HepG2 (cell line): ENCODE data around the gene PSMB8. TPM values are rescaled to one million over a fixed set of nuclear protein-coding genes. Genes with fewer than 3 reads are reported as not detected.
A peak's percentile ranks its signal among the peaks of the same experiment; 100 is the strongest.

Experiments used
- ATF5 ChIP-seq: sonication (generic); formaldehyde crosslinking; IDR thresholded peaks from 2 replicates; pipeline ENCODE4 v1.4.0; 2020; ENCODE audit warnings: mild to moderate bottlenecking, low read depth, missing genetic modification reagents
- ELF3 ChIP-seq: IDR thresholded peaks from 2 replicates; pipeline ENCODE4 v1.6.1; 2016; ENCODE audit warnings: missing genetic modification reagents, missing compliant biosample characterization
- GATA4 ChIP-seq: sonication (generic); IDR thresholded peaks from 2 replicates; pipeline ENCODE4 v1.6.1; 2016; ENCODE audit warnings: antibody characterized with exemption, low read depth, borderline replicate concordance
- IRF1 ChIP-seq: sonication (generic); formaldehyde crosslinking; IDR thresholded peaks from 2 replicates; pipeline ENCODE4 v1.4.0; 2020; ENCODE audit warnings: low read depth, mild to moderate bottlenecking, missing genetic modification reagents
- KLF9 ChIP-seq: IDR thresholded peaks from 2 replicates; pipeline ENCODE4 v1.6.1; 2016; ENCODE audit warnings: low read depth
- MBNL3 ChIP-seq: fragments of 250-450 bp; sonication (Bioruptor Pico); conservative IDR thresholded peaks from 2 replicates; pipeline ENCODE4 v1.8.0; 2022; ENCODE audit warnings: mild to moderate bottlenecking, inconsistent platforms
- MED13 ChIP-seq: sonication (generic); formaldehyde crosslinking; IDR thresholded peaks from 2 replicates; pipeline ENCODE4 v1.5.0; 2020; ENCODE audit warnings: missing genetic modification reagents
- MTF2 ChIP-seq: sonication (generic); formaldehyde crosslinking; IDR thresholded peaks from 2 replicates; pipeline ENCODE4 v1.5.0; 2020; ENCODE audit warnings: missing genetic modification reagents, borderline replicate concordance
- MXD3 ChIP-seq: IDR thresholded peaks from 2 replicates; pipeline ENCODE4 v1.6.1; 2016; ENCODE audit warnings: mild to moderate bottlenecking, missing biosample characterization, missing genetic modification reagents
- NFRKB ChIP-seq: fragments of 450-650 bp; IDR thresholded peaks from 2 replicates; pipeline ENCODE4 v1.6.1; 2017
- PAF1 ChIP-seq: IDR thresholded peaks from 2 replicates; pipeline ENCODE4 v1.6.1; 2016; ENCODE audit warnings: missing genetic modification reagents, missing compliant biosample characterization
- PRDM15 ChIP-seq: sonication (generic); formaldehyde crosslinking; IDR thresholded peaks from 2 replicates; pipeline ENCODE4 v1.4.0; 2020; ENCODE audit warnings: missing genetic modification reagents
- PREB ChIP-seq: sonication (generic); formaldehyde crosslinking; IDR thresholded peaks from 2 replicates; pipeline ENCODE4 v1.4.0; 2020; ENCODE audit warnings: missing genetic modification reagents
- RBFOX2 ChIP-seq: fragments of 200-400 bp; formaldehyde crosslinking; IDR thresholded peaks from 2 replicates; pipeline ENCODE4 v1.6.1; 2017; ENCODE audit warnings: low read depth, mild to moderate bottlenecking, low read length
- SMAD3 ChIP-seq: sonication (generic); formaldehyde crosslinking; IDR thresholded peaks from 2 replicates; pipeline ENCODE4 v1.4.0; 2020; ENCODE audit warnings: missing genetic modification reagents
- SMYD3 ChIP-seq: sonication (generic); formaldehyde crosslinking; IDR thresholded peaks from 2 replicates; pipeline ENCODE4 v1.8.1; 2023; ENCODE audit warnings: mild to moderate bottlenecking, missing genetic modification reagents
- SP5 ChIP-seq: IDR thresholded peaks from 2 replicates; pipeline ENCODE4 v1.6.1; 2016; ENCODE audit warnings: low read depth, borderline replicate concordance
- ZBTB1 ChIP-seq: sonication (generic); formaldehyde crosslinking; IDR thresholded peaks from 2 replicates; pipeline ENCODE4 v1.4.0; 2020; ENCODE audit warnings: missing genetic modification reagents, borderline replicate concordance
- ZNF20 ChIP-seq: sonication (generic); formaldehyde crosslinking; IDR thresholded peaks from 2 replicates; pipeline ENCODE4 v1.4.0; 2020; ENCODE audit warnings: mild to moderate bottlenecking, moderate library complexity, missing genetic modification reagents
- ZNF335 ChIP-seq: sonication (generic); formaldehyde crosslinking; IDR thresholded peaks from 2 replicates; pipeline ENCODE4 v1.4.0; 2020; ENCODE audit warnings: missing genetic modification reagents
- ZNF552 ChIP-seq: sonication (generic); formaldehyde crosslinking; IDR thresholded peaks from 2 replicates; pipeline ENCODE4 v1.9.0; 2022; ENCODE audit warnings: missing genetic modification reagents, mild to moderate bottlenecking, borderline replicate concordance
- ZNF598 ChIP-seq: sonication (generic); formaldehyde crosslinking; IDR thresholded peaks from 2 replicates; pipeline ENCODE4 v1.5.1; 2020; ENCODE audit warnings: mild to moderate bottlenecking, missing genetic modification reagents, borderline replicate concordance
- ZNF720 ChIP-seq: sonication (generic); formaldehyde crosslinking; IDR thresholded peaks from 2 replicates; pipeline ENCODE4 v1.4.0; 2020; ENCODE audit warnings: missing genetic modification reagents
- ZNF737 ChIP-seq: sonication (generic); formaldehyde crosslinking; IDR thresholded peaks from 2 replicates; pipeline ENCODE4 v1.5.0; 2020; ENCODE audit warnings: missing genetic modification reagents, mild to moderate bottlenecking, borderline replicate concordance
- polyA plus RNA-seq, 8 experiments: library from polyadenylated mRNA; depleted of rRNA in 3 of 8; stranded (reverse) in 7 of 8; unstranded in 1 of 8; fragments of >200 nt; fragmentation: Illumina TruSeq in 4 of 8; extraction: Trizol in 4 of 8; gene quantifications; 2 replicates each; pipeline versions ENCODE4 v1.2.1 to v1.2.3, GENCODE V29; 2011 to 2016; ENCODE audit warnings: low read depth in 4 of 8, missing spikeins in 1 of 8, mixed read lengths in 1 of 8; ENCODE audit not compliant: insufficient read depth in 1 of 8
- total RNA-seq, 5 experiments: library from RNA; depleted of rRNA; stranded (reverse); fragments of >200 nt; fragmentation: Illumina TruSeq; extraction: Trizol; gene quantifications; 2 replicates each; pipeline ENCODE4 v1.2.3, GENCODE V29; 2016; ENCODE audit warnings: low read depth in 1 of 5

Gene PSMB8
- total and polyA plus RNA-seq, 2 of the 13 experiments (the other 11 are each of a cell fraction or from before 2014, with no cell fraction given): 30.7 to 64.7 TPM

- peak; percentile 76; the same call in 1 of the 2 replicates for TF ChIP-seq PRDM15 (CRISPR knock-in tag)
- TF ChIP-seq ZNF598 (CRISPR knock-in tag): peak; percentile 52; the same call in 1 of the 2 replicates
- TF ChIP-seq ZNF737 (CRISPR knock-in tag): no peak
- TF ChIP-seq KLF9 (CRISPR knock-in tag): peak; percentile 93
- TF ChIP-seq SP5 (CRISPR knock-in tag): peak; percentile 89
- peak; percentile 55; the same call in 1 of the 2 replicates for TF ChIP-seq MXD3 (CRISPR knock-in tag)
- TF ChIP-seq ELF3 (CRISPR knock-in tag): peak; percentile 60
- peak; percentile 47; the same call in 1 of the 2 replicates for TF ChIP-seq ZNF335 (CRISPR knock-in tag)
- TF ChIP-seq SMYD3: peak; percentile 39; the same call in 1 of the 2 replicates
- no peak for TF ChIP-seq ZBTB1 (CRISPR knock-in tag)
- TF ChIP-seq PREB: no peak
- no peak; the same call in 1 of the 2 replicates for TF ChIP-seq ZNF552 (CRISPR knock-in tag)
- TF ChIP-seq ZNF20: no peak
- no peak for TF ChIP-seq ZNF720 (CRISPR knock-in tag)
- TF ChIP-seq IRF1 (CRISPR knock-in tag): peak; percentile 100
- TF ChIP-seq GATA4: 0 out of 2 replicates have a peak, but pooled peaks have one; percentile 53
- TF ChIP-seq MBNL3 (CRISPR knock-in tag): no peak
- TF ChIP-seq SMAD3: no peak; the same call in none of the 2 replicates
- TF ChIP-seq RBFOX2: peak; percentile 79
- TF ChIP-seq ATF5: no peak
- peak; percentile 73 for TF ChIP-seq MED13 (CRISPR knock-in tag)
- TF ChIP-seq NFRKB: no peak
- TF ChIP-seq MTF2 (CRISPR knock-in tag): no peak; the same call in 1 of the 2 replicates
- no peak for TF ChIP-seq PAF1 (CRISPR knock-in tag)
These were observed 9.9 kb upstream of the PSMB8 start, which contains the start of the genes PSMB9 and TAP1 (continued) for GRCh38 chr6:32853541-32854375.
